ENCODE measurements around the gene KHK. TPM values are rescaled to one million over a fixed set of nuclear protein-coding genes. Genes with fewer than 3 reads are reported as not detected.
"Not testable (repeated sequence)": the region's sequence is repeated elsewhere in the genome, so short reads cannot be mapped to it uniquely, and the experiment has no call there.

Gene KHK
- total RNA-seq, 1 experiment from 2014 or later: 1.5 TPM

- in situ Hi-C loops (cut with HindIII; ENCODE audit: low pct_unique_long_range_greater_than_20kb, low sequenced_read_pairs) (no loop called here), intact Hi-C loops (cut with micrococcal nuclease; ENCODE audit: unreplicated experiment) (no loop called here)
- Histone ChIP-seq H3K27me3 (ENCODE audit: control insufficient read depth, insufficient read depth, low read length) (no peaks in the 10 kb centered on the region), H3K27ac (ENCODE audit: low read length) (no peak overlapping the region), H3K36me3 (ENCODE audit: control insufficient read depth, insufficient read depth, low read length) (no peaks in the 10 kb centered on the region), H3K9me3 (ENCODE audit: control insufficient read depth, insufficient read depth, low read depth, low read length) (no peaks in the 10 kb centered on the region), H3K4me3 (ENCODE audit: low read depth in 2 of 2, low read length in 2 of 2) (no peak overlapping the region), H3K4me1 (ENCODE audit: control insufficient read depth, insufficient read depth, low read length) (no peaks in the 10 kb centered on the region)
- ATAC-seq (no peak), DNase-seq (ENCODE audit: low read depth, low spot score) (no peak)
- POLR2A ChIA-PET: interaction anchor here (0.6 to 0.7 kb wide), 2 partner anchors 63 to 200 kb away, joined by 3 read pairs; no protein-coding TSS in a partner anchor
- TF ChIP-seq POLR2AphosphoS5 (IDR thresholded peaks at IDR 0.05; ENCODE audit: low read depth, low read length) (no peak), TCF7L2 (IDR thresholded peaks at IDR 0.05; ENCODE audit: low read depth, low read length) (no peak), REST (IDR thresholded peaks at IDR 0.05; ENCODE audit: insufficient read depth in 1 of 2, low read depth in 2 of 2, low read length in 1 of 2) (no peak)
- CTCF ChIA-PET: interaction anchor here (0.7 kb wide), 1 partner anchor 61 kb away, joined by 3 read pairs; no protein-coding TSS in a partner anchor
- no TSS peak for BruUV-seq (replicated peaks)
Observed at GRCh38 chr2:27109083-27109482, 22.5 kb downstream of the KHK start.

GRCh38 chr2:27110603-27111352, 24.2 kb downstream of the KHK start:
- BruUV-seq (replicated peaks); H3K36me3 ChIP-seq (ENCODE audit: control insufficient read depth, insufficient read depth, low read length); DNase-seq (ENCODE audit: low read depth, low spot score); H3K27ac ChIP-seq (ENCODE audit: low read length); POLR2A ChIA-PET; H3K9me3 ChIP-seq (ENCODE audit: control insufficient read depth, insufficient read depth, low read depth, low read length); ATAC-seq; in situ Hi-C loops (cut with HindIII; ENCODE audit: low pct_unique_long_range_greater_than_20kb, low sequenced_read_pairs); H3K4me3 ChIP-seq (ENCODE audit: low read depth in 2 of 2, low read length in 2 of 2); H3K27me3 ChIP-seq (ENCODE audit: control insufficient read depth, insufficient read depth, low read length); H3K4me1 ChIP-seq (ENCODE audit: control insufficient read depth, insufficient read depth, low read length); intact Hi-C loops (cut with micrococcal nuclease; ENCODE audit: unreplicated experiment); CTCF ChIA-PET: not testable (repeated sequence)

DNA sequence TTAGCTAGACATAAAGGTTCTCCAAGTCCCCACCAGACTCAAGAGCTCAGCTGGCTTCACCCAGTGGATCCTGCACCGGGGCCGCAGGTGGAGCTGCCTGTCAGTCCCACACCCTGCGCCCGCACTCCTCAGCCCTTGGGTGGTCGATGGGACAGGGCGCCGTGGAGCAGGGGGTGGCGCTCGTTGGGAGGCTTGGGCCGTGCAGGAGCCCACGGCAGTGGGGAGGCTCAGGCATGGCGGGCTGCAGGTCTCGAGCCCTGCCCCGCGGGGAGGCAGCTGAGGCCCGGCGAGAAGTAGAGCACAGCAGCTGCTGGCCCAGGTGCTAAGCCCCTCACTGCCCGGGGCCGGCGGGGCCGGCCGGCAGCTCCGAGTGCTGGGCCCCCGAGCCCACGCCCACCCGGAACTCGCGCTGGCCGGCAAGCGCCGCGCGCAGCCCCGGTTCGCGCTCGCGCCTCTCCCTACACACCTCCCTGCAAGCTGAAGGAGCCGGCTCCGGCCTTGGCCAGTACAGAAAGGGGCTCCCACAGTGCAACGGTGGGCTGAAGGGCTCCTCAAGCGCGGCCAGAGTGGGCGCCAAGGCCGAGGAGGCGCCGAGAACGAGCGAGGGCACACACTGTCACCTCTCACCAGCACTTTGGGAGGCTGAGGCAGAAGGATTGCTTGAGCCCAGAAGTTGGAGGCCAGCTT, 25.0 kb downstream of the KHK start:
- H3K27me3 ChIP-seq (ENCODE audit: control insufficient read depth, insufficient read depth, low read length); H3K4me3 ChIP-seq (ENCODE audit: low read depth in 2 of 2, low read length in 2 of 2); DNase-seq (ENCODE audit: low read depth, low spot score); H3K4me1 ChIP-seq (ENCODE audit: control insufficient read depth, insufficient read depth, low read length); ATAC-seq; H3K36me3 ChIP-seq (ENCODE audit: control insufficient read depth, insufficient read depth, low read length); intact Hi-C loops (cut with micrococcal nuclease; ENCODE audit: unreplicated experiment); H3K27ac ChIP-seq (ENCODE audit: low read length); POLR2A ChIA-PET; CTCF ChIA-PET; BruUV-seq (replicated peaks); in situ Hi-C loops (cut with HindIII; ENCODE audit: low pct_unique_long_range_greater_than_20kb, low sequenced_read_pairs); H3K9me3 ChIP-seq (ENCODE audit: control insufficient read depth, insufficient read depth, low read depth, low read length): not testable (repeated sequence)

All from Panc1 (cell line).